SK-N-SH (cell line): ENCODE measurements around the gene EDN2. TPM values are rescaled to one million over a fixed set of nuclear protein-coding genes. Genes with fewer than 3 reads are reported as not detected.

Source experiments
- CTCF ChIA-PET: fragments of 300-600, 350-600 bp; formaldehyde crosslinking; extraction: SDS; loops from one replicate; lab custom pipeline; 2021; lab: Yijun Ruan, JAX
- POLR2A ChIA-PET: fragments of 350-600 bp; sonication (Branson Sonifier 250); formaldehyde crosslinking; extraction: SDS; loops from one replicate; lab custom pipeline; 2020; ENCODE audit warnings: antibody characterized with exemption, inconsistent platforms; lab: Yijun Ruan, JAX
- DNase-seq: peaks from one replicate; pipeline ENCODE4 v3.0.0; 2012
- H2AFZ ChIP-seq: fragments of 200-600 bp; sonication (generic); 2 replicates; pipeline ENCODE4 v1.8.1; 2016; ENCODE audit warnings: antibody characterized with exemption, mild to moderate bottlenecking, low read depth
- H3F3A ChIP-seq: fragments of 200-600 bp; sonication (generic); replicated peaks from 2 replicates; pipeline ENCODE3; 2016; ENCODE audit warnings: antibody characterized with exemption, mild to moderate bottlenecking; ENCODE audit not compliant: insufficient read depth
- H3K27ac ChIP-seq, 2 experiments: fragments of 200-500 bp in 1 of 2; fragments of 200-600 bp in 1 of 2; sonication (Bioruptor generic) in 1 of 2; sonication (generic), shearing (Covaris generic) in 1 of 2; 2 replicates each; pipeline versions ENCODE4 v1.5.1 to v1.6.1; 2014 to 2016; ENCODE audit warnings: low read depth in 2 of 2, inconsistent platforms in 1 of 2, low read length in 1 of 2, mild to moderate bottlenecking in 1 of 2, mixed read lengths in 1 of 2
- H3K27me3 ChIP-seq: fragments of 200-600 bp; sonication (generic), shearing (Covaris generic); 2 replicates; pipeline ENCODE4 v1.6.1; 2016; ENCODE audit warnings: mixed run types; ENCODE audit not compliant: insufficient read depth
- H3K36me3 ChIP-seq, 2 experiments: fragments of 200-500 bp in 1 of 2; fragments of 200-600 bp in 1 of 2; sonication (Bioruptor generic) in 1 of 2; sonication (generic) in 1 of 2; replicated peaks in 1 of 2; 2 replicates each; pipeline versions ENCODE3 to v1.5.1; 2014 to 2016; ENCODE audit warnings: low read length in 1 of 2, mild to moderate bottlenecking in 1 of 2; ENCODE audit not compliant: insufficient read depth in 2 of 2, control insufficient read depth in 1 of 2
- H3K4me1 ChIP-seq, 2 experiments: fragments of 200-500 bp in 1 of 2; fragments of 200-600 bp in 1 of 2; sonication (Bioruptor generic) in 1 of 2; sonication (generic), shearing (Covaris generic) in 1 of 2; 2 replicates each; pipeline versions ENCODE4 v1.5.1 to v1.6.1; 2014 to 2016; ENCODE audit warnings: low read depth in 1 of 2, low read length in 1 of 2, mixed run types in 1 of 2; ENCODE audit not compliant: insufficient read depth in 2 of 2, control insufficient read depth in 1 of 2
- H3K4me2 ChIP-seq: fragments of 200-600 bp; sonication (generic), shearing (Covaris generic); 2 replicates; pipeline ENCODE4 v1.6.1; 2017; ENCODE audit warnings: mixed run types
- H3K4me3 ChIP-seq, 2 experiments: fragments of 200-500 bp in 1 of 2; fragments of 200-600 bp in 1 of 2; sonication (Bioruptor generic) in 1 of 2; sonication (generic), shearing (Covaris generic) in 1 of 2; 2 replicates each; pipeline versions ENCODE4 v1.5.1 to v1.8.1; 2014 to 2016; ENCODE audit warnings: low read depth in 2 of 2, inconsistent platforms in 1 of 2, low read length in 1 of 2, mild to moderate bottlenecking in 1 of 2, mixed read lengths in 1 of 2, moderate library complexity in 1 of 2
- H3K79me2 ChIP-seq: fragments of 200-600 bp; sonication (generic); 2 replicates; pipeline ENCODE4 v1.8.1; 2017; ENCODE audit warnings: mild to moderate bottlenecking; ENCODE audit not compliant: insufficient read depth
- H3K9ac ChIP-seq: fragments of 200-600 bp; sonication (generic); 2 replicates; pipeline ENCODE4 v1.6.1; 2017; ENCODE audit warnings: mixed run types
- H3K9me2 ChIP-seq: fragments of 200-600 bp; sonication (generic); 2 replicates; pipeline ENCODE4 v1.6.1; 2017; ENCODE audit warnings: mixed run types
- H3K9me3 ChIP-seq: fragments of 200-600 bp; sonication (generic); 2 replicates; pipeline ENCODE4 v1.6.1; 2017; ENCODE audit warnings: mixed run types, mild to moderate bottlenecking, moderate library complexity
- H4K20me1 ChIP-seq: fragments of 200-600 bp; sonication (generic); 2 replicates; pipeline ENCODE4 v1.6.1; 2017; ENCODE audit warnings: mild to moderate bottlenecking, mixed run types; ENCODE audit not compliant: insufficient read depth
- CHD2 ChIP-seq: fragments of 150-350 bp; IDR thresholded peaks from 2 replicates; pipeline ENCODE4 v1.6.1; 2018; ENCODE audit warnings: low read length; ENCODE audit not compliant: partially characterized antibody
- EP300 ChIP-seq, 2 experiments: IDR thresholded peaks; 2 replicates each; pipeline versions ENCODE4 v1.4.0 to v1.6.1; 2012; ENCODE audit warnings: borderline replicate concordance in 1 of 2, low read depth in 1 of 2, low read length in 1 of 2
- GATA2 ChIP-seq: sonication (generic); formaldehyde crosslinking; IDR thresholded peaks from 2 replicates; pipeline ENCODE4 v1.5.0; 2020; ENCODE audit warnings: mild to moderate bottlenecking, missing genetic modification reagents
- MXI1 ChIP-seq: IDR thresholded peaks from 2 replicates; pipeline ENCODE4 v1.6.1; 2012; ENCODE audit warnings: mild to moderate bottlenecking, low read depth, low read length, improper control_type of control experiment
- NFIC ChIP-seq: IDR thresholded peaks from 2 replicates; pipeline ENCODE4 v1.4.0; 2012; ENCODE audit warnings: borderline replicate concordance
- RAD21 ChIP-seq: IDR thresholded peaks from 2 replicates; pipeline ENCODE4 v1.6.1; 2012; ENCODE audit warnings: mild to moderate bottlenecking, low read length
- SMC3 ChIP-seq: IDR thresholded peaks from 2 replicates; pipeline ENCODE4 v1.6.1; 2012; ENCODE audit warnings: low read depth, low read length, improper control_type of control experiment
- TAF1 ChIP-seq: IDR thresholded peaks from 2 replicates; pipeline ENCODE4 v1.6.1; 2012; ENCODE audit warnings: low read depth, mild to moderate bottlenecking, low read length, moderate library complexity, borderline replicate concordance
- WGBS: methylation state at CpG from one replicate; pipeline ENCODE4 v1.1.6; 2017; ENCODE audit warnings: low lambda C conversion rate; 5-methylcytosine and 5-hydroxymethylcytosine counted together
- polyA plus RNA-seq, 3 experiments: library from polyadenylated mRNA; depleted of rRNA; stranded (reverse); fragments of >200 nt; gene quantifications; 2 replicates each; pipeline ENCODE4 v1.2.3, GENCODE V29; 2012
- TF ChIP-seq, protein P1 (sequence below): fragments of 200-600 bp; sonication (generic); IDR thresholded peaks from 2 replicates; pipeline ENCODE4 v1.6.1; 2017; ENCODE audit warnings: antibody characterized with exemption, mild to moderate bottlenecking, moderate library complexity
- TF ChIP-seq, protein P2 (sequence below): fragments of 150-350 bp; IDR thresholded peaks from 2 replicates; pipeline ENCODE4 v1.6.1; 2016; ENCODE audit warnings: mild to moderate bottlenecking, low read depth, low read length

The EDN2 gene
- polyA plus RNA-seq, 1 of the 3 experiments (the other 2 are of a cell fraction), result 0.97 TPM

DNA sequence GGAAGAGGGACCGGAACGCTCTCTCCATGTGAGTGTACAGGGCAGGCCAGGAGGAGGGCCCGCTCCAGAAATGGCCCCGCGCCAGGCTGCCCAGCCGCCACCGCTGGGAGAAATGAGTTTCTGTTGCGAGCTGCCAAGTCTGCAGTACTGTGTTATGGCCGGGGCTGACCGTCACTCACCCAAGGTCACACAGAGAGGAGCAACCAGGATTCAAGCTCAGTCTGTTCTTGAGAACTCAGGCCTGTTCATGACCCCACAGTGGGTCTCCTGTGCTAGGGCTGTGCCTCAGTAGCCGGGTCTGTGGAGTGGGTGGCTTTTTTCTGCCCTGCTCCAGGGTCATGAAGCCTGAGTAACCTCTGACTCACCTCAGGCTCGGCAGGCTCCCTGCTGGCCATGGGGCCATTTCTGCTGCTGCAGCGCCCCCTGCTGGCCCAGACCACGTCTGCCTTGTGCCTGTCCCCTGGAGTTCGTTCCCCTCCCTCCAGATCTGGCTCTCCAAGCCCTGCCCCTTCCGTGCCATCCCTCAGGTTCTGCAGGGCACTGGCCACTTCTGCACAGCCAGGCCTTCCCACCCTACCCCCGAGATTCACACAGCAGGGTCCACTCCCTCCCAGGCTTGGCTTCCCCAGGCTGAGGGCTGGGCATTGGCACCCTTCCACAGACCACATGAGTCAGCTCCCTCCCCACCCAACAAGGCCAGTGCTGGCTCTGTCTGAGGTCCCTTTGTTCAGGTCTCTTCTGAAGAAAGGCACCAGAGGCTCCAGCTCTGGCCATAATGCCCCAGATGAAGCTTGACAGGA lies 51.8 kb downstream of the EDN2 start (continued):
- TF ChIP-seq, protein P1, sequence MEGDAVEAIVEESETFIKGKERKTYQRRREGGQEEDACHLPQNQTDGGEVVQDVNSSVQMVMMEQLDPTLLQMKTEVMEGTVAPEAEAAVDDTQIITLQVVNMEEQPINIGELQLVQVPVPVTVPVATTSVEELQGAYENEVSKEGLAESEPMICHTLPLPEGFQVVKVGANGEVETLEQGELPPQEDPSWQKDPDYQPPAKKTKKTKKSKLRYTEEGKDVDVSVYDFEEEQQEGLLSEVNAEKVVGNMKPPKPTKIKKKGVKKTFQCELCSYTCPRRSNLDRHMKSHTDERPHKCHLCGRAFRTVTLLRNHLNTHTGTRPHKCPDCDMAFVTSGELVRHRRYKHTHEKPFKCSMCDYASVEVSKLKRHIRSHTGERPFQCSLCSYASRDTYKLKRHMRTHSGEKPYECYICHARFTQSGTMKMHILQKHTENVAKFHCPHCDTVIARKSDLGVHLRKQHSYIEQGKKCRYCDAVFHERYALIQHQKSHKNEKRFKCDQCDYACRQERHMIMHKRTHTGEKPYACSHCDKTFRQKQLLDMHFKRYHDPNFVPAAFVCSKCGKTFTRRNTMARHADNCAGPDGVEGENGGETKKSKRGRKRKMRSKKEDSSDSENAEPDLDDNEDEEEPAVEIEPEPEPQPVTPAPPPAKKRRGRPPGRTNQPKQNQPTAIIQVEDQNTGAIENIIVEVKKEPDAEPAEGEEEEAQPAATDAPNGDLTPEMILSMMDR, result peak; percentile 98
- no peak for TF ChIP-seq TAF1

DNA sequence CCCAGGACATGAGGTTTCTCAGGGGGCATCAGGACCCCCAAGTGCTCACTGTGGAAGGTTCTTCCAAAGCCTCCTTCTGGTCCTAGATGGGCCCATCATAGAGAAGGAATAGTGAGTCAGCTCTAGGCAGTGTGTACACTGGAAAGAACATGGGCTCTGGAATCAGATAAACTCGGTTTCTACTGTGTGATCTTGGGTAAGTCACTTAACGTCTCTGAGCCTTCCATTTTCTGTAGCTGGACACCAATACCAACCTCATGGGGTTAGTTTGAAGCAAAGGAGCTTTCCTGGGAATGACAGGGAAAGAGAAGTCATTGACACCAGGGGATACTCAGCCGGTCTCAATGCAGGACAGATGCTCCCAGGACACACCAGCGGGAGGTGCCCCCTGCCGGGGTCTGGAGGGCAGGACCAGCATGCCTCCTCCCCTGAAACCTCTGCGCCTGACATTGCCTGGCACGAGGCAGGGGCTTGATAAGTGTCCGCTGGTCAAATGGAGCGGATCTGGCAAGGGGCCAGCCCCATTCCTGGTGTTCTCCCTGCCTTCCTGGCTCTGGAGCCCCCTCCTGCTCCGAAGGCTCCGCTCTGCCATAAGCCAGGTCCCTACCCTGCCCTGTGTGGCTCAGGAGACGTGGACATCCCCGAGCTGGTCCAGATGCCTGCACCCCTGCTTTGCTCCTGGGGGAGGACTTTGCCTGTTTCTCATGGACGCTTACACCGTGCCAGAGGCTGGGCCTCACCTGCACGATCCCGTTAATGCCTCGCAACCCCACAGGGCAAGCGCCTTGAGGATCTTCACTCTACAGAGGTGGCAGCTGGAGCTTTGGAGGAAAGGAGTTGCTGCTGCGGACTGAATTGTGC lies 52.8 kb downstream of the EDN2 start:
- POLR2A ChIA-PET, result interaction anchor here (1.0 kb wide), 1 partner anchor 11 kb away, joined by 3 read pairs; no protein-coding TSS in a partner anchor
- H3K79me2 ChIP-seq, result peaks cover 37% of the 10 kb centered on the region
- H3K36me3 ChIP-seq, result no peaks in the 10 kb centered on the region
- DNase-seq, result peak; percentile 80
- H3K4me1 ChIP-seq, result peaks cover 31 to 63% of the 10 kb centered on the region in 2 experiments
- peak overlapping the region; percentile 69 for H2AFZ ChIP-seq
- peaks cover 31% of the 10 kb centered on the region for H3F3A ChIP-seq
- no peaks in the 10 kb centered on the region for H3K27me3 ChIP-seq
- CTCF ChIA-PET, result interaction anchor here (0.5 to 6.5 kb wide), 58 partner anchors 9 to 819 kb away, joined by 3 to 74 read pairs (median 5); partner anchors contain the start of genes EDN2 and FOXO6
- no peak overlapping the region for H3K9ac ChIP-seq
- no peaks in the 10 kb centered on the region for H4K20me1 ChIP-seq
- no peaks in the 10 kb centered on the region for H3K9me2 ChIP-seq
- peak overlapping the region; percentile 80 for H3K4me2 ChIP-seq
- TF ChIP-seq NFIC, result peak; percentile 36; the same call in 1 of the 2 replicates
- TF ChIP-seq SMC3, result peak; percentile 29; the same call in 1 of the 2 replicates
- TF ChIP-seq, protein P2, sequence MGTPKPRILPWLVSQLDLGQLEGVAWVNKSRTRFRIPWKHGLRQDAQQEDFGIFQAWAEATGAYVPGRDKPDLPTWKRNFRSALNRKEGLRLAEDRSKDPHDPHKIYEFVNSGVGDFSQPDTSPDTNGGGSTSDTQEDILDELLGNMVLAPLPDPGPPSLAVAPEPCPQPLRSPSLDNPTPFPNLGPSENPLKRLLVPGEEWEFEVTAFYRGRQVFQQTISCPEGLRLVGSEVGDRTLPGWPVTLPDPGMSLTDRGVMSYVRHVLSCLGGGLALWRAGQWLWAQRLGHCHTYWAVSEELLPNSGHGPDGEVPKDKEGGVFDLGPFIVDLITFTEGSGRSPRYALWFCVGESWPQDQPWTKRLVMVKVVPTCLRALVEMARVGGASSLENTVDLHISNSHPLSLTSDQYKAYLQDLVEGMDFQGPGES, result no peak
- peak; percentile 43 for TF ChIP-seq RAD21
- WGBS, result 81% methylated on average over 8 of the region's 20 CpGs
- H3K4me3 ChIP-seq, result no peak overlapping the region
- H3K27ac ChIP-seq, result peak overlapping the region; percentile 85 to 88
- no peaks in the 10 kb centered on the region for H3K9me3 ChIP-seq

DNA sequence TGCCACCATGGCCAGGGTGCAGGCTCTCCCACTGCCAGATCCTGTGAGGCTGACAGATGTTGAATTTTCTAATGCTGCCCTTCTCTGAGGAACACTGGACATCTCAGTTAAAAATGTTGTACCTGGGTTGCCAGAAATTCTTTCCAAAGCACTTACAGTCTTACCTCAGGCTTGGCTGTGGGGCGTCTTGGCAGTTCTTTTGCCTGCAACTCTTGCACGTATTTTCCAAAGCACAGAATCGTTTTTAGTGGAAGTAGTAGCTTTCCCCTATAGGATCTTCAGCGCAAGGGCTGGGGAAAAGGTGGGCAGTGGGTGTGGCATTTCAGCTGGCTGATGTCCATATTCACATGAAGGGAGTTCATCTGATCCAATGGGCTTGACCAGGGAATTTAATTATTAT lies 53.9 kb downstream of the EDN2 start:
- Histone ChIP-seq H3K4me3 (no peak overlapping the region), H3K4me2 (no peak overlapping the region), H2AFZ (no peak overlapping the region), H3K9me2 (no peaks in the 10 kb centered on the region), H4K20me1 (no peaks in the 10 kb centered on the region), H3K4me1 (peaks cover 20 to 52% of the 10 kb centered on the region in 2 experiments), H3K9ac (no peak overlapping the region)
- no peak for TF ChIP-seq GATA2 (CRISPR knock-in tag)
- no peak for TF ChIP-seq NFIC
- no peak for TF ChIP-seq MXI1
- TF ChIP-seq CHD2, result no peak
- no peak for TF ChIP-seq RAD21
- TF ChIP-seq EP300 (IDR thresholded peaks at IDR 0.05; ENCODE audit: borderline replicate concordance in 1 of 2, low read depth in 1 of 2, low read length in 1 of 2), result no peak
- TF ChIP-seq, all 33 proteins: peak for 0
- 80% methylated on average over 4 of the region's 4 CpGs for WGBS
- Histone ChIP-seq H3K79me2 (peaks cover 26% of the 10 kb centered on the region; the same call in 1 of the 2 replicates), H3F3A (peaks cover 23% of the 10 kb centered on the region), H3K27me3 (no peaks in the 10 kb centered on the region), H3K27ac (no peak overlapping the region), H3K9me3 (no peaks in the 10 kb centered on the region), H3K36me3 (no peaks in the 10 kb centered on the region)
- POLR2A ChIA-PET, result interaction anchor here (0.5 kb wide), 1 partner anchor 71 kb away, joined by 3 read pairs; no protein-coding TSS in a partner anchor
- peak; percentile 10 for DNase-seq
- CTCF ChIA-PET, result interaction anchor here (0.6 to 5.8 kb wide), 10 partner anchors 7 to 165 kb away, joined by 3 to 74 read pairs (median 8); partner anchors contain the start of gene FOXO6
